ENCODE measurements around the gene HEMGN.

Gene HEMGN

DNA sequence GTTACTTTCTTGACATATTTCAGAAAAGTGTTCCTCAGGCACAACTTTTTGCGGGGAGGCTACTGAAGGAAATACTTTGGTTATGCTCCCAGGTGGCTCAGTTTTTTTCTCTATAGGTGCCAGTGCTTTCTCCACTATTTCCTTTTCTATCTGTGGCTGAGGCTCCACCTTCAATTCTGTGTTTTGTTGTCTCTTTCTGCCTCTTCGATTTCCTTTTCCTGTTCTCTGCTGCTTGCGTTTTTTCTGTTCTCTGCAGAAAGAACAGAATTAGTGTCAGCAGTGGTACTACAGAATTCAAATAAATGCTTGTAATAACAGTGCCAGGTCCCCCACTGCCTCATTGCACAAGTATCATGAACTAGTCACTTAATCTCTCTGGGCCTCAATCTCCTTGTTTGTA, 7.0 kb downstream of the HEMGN start:
- DNase-seq (ENCODE audit: low spot score), result no peak

GRCh38 chr9:97928986-97929604, 8.9 kb downstream of the HEMGN start:
- DNase-seq (ENCODE audit: low spot score), result no peak

DNA sequence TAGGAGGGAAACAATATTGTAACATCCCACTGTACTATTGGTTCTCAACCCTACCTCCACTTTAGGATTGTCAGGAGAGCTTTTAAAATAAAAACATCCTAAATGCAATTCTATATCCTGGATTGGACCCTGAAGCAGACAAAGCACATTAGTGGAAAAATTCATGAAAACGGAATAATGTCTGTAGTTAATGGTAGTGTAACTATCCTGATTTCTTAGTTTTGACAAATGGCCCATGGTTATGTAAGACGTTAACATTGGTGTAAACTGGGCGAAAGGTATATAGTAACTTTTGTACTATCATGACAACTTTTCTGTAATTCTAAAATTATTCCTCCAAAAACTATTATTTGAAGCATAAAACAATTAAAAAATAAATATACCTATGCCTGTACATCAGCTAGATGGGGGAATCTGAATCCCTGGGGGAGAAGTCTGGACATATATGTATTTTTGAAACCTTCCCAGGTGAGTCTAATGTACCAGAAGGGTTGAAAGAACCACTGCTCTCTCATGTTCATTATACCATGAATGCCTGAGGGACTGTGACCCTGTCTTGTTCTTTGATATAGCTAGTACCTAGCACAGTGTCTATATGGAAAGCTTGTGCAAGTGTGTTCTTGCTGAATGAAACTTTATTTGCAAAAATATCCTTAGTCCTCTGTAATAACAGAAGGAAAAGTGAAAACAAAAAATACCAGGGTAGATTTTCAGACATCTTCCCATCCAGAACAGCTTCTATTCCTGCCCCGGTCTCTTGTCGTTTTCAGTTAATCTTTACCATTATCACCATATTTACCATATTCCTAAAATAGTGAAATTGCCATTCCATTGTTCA, 12.3 kb downstream of the HEMGN start:
- no peak for DNase-seq (ENCODE audit: low spot score)

DNA sequence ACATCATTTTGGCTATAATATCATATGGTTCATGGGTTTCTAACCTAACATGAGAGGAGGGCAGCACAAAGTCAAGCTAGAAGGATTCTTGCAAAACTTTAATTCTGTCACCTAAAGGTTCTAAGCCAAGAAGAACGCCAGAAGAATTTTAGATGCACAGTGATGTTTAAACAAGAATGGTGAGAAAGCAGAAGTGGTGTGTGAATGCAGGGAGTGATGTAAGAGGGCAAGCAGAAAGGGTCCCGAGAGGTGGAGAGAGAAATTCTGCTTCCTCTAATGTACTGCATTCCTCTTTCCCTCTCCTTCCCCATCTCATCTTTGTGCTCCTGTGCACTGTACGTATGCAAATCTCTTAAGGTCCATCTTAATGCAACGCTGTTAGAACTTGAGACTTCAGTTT, 13.6 kb downstream of the HEMGN start:
- no peak for DNase-seq (ENCODE audit: low spot score)

DNA sequence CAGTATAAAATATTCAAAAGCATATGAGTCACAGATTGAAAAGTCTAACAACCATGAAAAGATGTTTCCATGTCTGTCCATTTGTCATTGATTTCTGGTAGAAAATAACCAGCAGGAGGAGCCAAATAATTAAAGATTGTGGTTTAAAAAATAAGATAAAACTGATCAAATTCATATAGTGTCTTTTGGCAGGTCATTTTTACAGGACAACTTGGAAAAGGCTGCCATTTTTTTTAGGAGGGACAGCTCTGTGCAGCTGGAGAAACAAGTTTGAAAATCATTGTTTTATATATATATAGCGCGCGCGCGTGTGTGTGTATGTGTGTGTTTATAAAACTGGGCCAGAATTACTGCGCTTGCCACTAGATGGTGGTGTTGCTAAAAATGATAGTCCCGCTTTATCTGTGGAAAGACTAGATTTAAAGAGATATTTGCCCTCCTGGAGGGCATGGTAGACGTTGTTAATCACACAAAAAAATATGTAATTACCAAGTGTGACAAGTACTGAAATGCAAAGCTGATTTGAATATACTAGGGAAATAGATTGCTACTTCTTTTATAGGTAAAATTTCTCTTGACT, 14.4 kb downstream of the HEMGN start:
- peak; percentile 77 for DNase-seq (ENCODE audit: low spot score)

GRCh38 chr9:97921959-97922724, 15.8 kb downstream of the HEMGN start, which contains the start of gene TRMO:
Gene TRMO (minus strand): TSS chr9:97922500. CDS start chr9:97922493, 7 bp downstream.
- peak; percentile 99 for DNase-seq (ENCODE audit: low spot score)

DNA sequence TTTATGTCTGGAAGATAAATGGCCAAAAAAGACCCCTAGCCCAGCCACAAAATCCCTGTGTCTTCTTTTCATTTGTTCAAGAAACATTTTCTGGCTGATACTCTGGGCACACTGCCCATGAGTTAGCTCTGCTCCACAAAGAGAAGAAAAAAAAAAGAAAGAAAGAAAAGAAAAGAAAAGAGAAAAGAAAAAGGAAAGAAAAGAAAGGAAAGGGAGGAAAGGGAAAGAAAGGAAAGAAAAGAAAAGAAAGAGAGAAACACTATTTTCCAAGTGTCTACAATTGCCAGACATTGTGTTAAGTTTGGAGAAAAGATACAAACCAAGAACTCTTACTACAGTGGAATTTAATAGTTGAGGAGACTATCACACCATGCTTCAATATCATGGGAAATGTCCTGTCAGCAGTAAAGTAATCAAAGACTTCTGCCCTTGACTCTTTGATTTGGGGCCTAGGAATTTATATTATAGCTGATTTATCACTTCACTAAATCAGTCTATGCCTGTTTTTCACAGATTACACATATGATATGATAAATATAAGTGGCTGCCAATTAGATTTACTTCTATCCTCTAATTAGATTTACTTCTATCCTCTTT, 18.7 kb downstream of the HEMGN start:
- no peak for DNase-seq (ENCODE audit: low spot score)

- no peak for DNase-seq (ENCODE audit: low spot score)
These were observed 19.4 kb downstream of the HEMGN start for GRCh38 chr9:97918611-97919010.

DNA sequence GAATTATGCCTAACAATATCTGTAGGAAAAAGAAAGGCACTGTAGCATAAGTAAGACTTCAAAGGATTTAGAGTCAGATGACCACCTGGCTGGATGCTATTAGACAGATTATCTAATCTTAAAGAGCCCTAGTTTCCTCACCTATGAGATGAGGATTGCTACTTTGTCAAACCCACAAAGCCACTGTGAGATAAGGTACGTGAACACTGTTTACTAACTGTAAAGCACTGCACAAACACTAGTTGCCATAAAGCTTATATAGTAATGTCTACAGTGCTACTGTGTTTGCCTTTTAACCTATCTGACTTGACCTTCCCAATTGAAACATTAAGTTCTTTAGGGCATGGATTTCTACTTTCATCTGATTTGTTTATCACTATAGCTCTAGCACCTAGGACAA, 26.0 kb downstream of the HEMGN start:
- no peak for DNase-seq (ENCODE audit: low spot score)

DNA sequence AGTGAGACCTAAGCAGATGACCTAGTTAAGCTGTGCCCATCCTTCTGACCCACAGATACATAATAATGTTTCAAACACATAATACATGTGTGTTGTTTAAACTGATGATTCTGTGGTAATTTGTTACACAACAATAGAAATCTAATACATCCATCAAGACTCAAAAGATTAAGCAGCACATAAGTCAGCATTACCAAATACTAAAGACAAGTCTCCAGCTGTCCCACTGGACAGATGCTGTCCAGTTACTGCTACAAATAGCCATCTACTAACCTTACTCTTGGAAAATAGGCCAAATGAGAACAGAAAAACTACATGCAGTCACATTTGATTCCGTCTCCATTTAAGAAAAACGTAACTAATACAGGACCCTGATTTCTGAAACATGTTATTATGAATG, 26.4 kb downstream of the HEMGN start:
- no peak for DNase-seq (ENCODE audit: low spot score)

- DNase-seq (ENCODE audit: low spot score), result no peak
These were observed 27.6 kb downstream of the HEMGN start for GRCh38 chr9:97910357-97910756.

DNA sequence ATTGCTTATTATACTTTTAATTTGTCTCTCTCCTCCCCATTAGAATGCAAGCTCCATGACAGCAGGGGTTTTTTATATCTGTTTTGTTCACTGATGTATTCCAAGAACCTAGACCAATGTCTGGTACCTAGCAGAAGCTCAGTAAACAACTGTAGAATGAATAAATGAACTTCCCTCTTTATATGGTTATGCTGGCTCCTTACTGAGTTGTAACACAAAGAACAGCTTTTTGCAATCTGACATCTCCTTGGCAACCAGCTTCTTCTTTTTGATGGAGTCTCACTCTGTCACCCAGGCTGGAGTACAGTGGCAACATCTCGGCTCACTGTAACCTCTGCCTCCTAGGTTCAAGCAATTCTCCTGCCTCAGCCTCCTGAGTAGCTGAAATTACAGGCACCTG, 29.3 kb downstream of the HEMGN start:
- no peak for DNase-seq (ENCODE audit: low spot score)

GRCh38 chr9:97907632-97908031, 30.3 kb downstream of the HEMGN start:
- no peak for DNase-seq (ENCODE audit: low spot score)

GRCh38 chr9:97907046-97907445, 30.9 kb downstream of the HEMGN start:
- no peak for DNase-seq (ENCODE audit: low spot score)

- no peak for DNase-seq (ENCODE audit: low spot score)
These were observed 31.6 kb downstream of the HEMGN start for GRCh38 chr9:97906236-97906831.

DNA sequence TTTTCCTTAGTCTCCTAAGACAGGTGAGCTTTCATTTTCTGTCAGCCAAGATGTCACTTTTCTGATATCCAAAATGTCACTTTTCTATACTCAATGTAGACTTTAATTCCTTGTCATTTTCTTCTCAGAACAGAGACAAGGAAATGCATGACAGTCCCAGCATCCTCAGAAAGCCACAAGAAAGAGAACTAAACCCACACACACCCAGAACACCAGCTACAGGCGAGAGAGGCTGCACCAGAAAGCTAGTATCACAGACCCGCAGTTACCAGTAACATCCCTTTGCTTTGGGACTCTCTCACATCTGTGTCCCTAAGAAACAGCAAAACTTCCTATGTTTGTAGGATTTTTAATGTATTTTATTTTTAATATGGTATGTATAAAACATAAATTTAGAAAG, 32.7 kb downstream of the HEMGN start:
- no peak for DNase-seq (ENCODE audit: low spot score)

DNA sequence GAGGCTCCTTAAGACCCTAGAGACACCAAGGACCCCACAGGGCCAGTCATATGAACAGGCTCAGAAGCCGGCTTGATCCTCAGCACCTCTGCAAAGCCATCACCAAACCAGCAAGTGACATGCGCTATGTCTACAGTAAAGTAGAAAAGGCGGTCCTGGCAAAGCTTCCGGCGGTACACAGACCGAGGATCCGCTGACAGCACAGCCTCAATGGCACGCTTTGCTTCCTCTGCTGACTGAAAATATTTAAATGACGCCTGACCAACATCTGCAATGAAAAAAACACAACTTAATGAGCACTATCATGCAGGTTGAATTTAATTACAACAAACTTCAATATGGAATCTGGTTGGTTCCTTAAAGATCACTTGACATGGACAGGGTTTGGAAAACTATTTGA, 33.2 kb downstream of the HEMGN start:
- DNase-seq (ENCODE audit: low spot score), result no peak

- DNase-seq (ENCODE audit: low spot score), result no peak
These were observed 34.8 kb downstream of the HEMGN start for GRCh38 chr9:97903177-97903576.

GRCh38 chr9:97900738-97901565, 37.0 kb downstream of the HEMGN start:
- DNase-seq (ENCODE audit: low spot score), result no peak

DNA sequence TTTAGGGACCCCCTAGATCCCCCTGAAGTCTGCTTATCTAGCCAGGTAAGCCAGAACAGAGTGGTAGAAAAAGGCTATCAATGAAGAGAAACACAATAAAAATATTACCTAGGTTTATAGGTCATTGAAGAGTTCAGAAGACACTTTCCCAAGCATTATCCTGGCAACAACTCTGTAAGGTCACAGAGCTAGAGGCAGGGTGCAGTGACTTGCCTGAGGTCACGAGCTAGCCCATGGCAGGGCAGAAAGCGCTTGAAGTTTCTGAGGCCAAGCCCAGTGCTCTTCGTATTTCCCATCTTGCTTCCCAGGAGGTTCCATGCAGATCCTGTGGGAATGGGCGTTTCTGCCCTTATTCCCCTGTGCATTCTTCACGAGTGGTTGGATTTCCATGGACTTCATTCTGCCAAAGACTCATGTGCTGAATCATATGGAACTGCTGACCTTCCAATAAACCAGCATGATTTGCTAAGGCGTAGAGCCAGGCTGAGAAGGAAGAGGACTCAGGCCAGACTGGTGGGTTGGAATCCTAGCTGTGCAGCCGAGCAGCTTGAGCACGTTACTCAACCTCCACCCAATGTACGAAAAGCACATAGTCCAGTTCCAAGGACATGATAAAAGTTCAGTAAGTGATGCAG, 37.8 kb downstream of the HEMGN start:
- DNase-seq (ENCODE audit: low spot score), result no peak
